HG02884 (cell line): ENCODE measurements around the gene IL16.
"Not testable (repeated sequence)": the region's sequence is repeated elsewhere in the genome, so short reads cannot be mapped to it uniquely, and the experiment has no call there.

Source experiments
- ATAC-seq: cut with Tn5 transposase; IDR thresholded peaks from one replicate; pipeline ENCODE4 v1.9.1; 2021; ENCODE audit warnings: mild to moderate bottlenecking, moderate library complexity; ENCODE audit not compliant: unreplicated experiment

Gene IL16

GRCh38 chr15:81199031-81199779, 2.5 kb downstream of the IL16 start:
- ATAC-seq: no peak

GRCh38 chr15:81206018-81206417, 9.3 kb downstream of the IL16 start:
- no peak for ATAC-seq

- ATAC-seq: not testable (repeated sequence)
Observed at GRCh38 chr15:81207987-81208386, 11.3 kb downstream of the IL16 start.

GRCh38 chr15:81209635-81210034, 13.0 kb downstream of the IL16 start:
- no peak for ATAC-seq

GRCh38 chr15:81211376-81211775, 14.7 kb downstream of the IL16 start:
- ATAC-seq: no peak

GRCh38 chr15:81213982-81214381, 17.3 kb downstream of the IL16 start:
- no peak for ATAC-seq

GRCh38 chr15:81215531-81215930, 18.9 kb downstream of the IL16 start:
- ATAC-seq: no peak

- no peak for ATAC-seq
Observed at GRCh38 chr15:81215983-81216382, 19.3 kb downstream of the IL16 start.

GRCh38 chr15:81216422-81216821, 19.7 kb downstream of the IL16 start:
- ATAC-seq: no peak

GRCh38 chr15:81221449-81221848, 24.8 kb downstream of the IL16 start:
- ATAC-seq: no peak

GRCh38 chr15:81222007-81222406, 25.3 kb downstream of the IL16 start:
- no peak for ATAC-seq

GRCh38 chr15:81223346-81223971, 26.8 kb downstream of the IL16 start:
- no peak for ATAC-seq

- no peak for ATAC-seq
Observed at GRCh38 chr15:81224232-81224631, 27.6 kb downstream of the IL16 start.

- ATAC-seq: no peak
Observed at GRCh38 chr15:81225161-81225671, 28.5 kb downstream of the IL16 start.

GRCh38 chr15:81227716-81228115, 31.0 kb downstream of the IL16 start:
- ATAC-seq: no peak

GRCh38 chr15:81229586-81229985, 32.9 kb downstream of the IL16 start:
- no peak for ATAC-seq

- no peak for ATAC-seq
Observed at GRCh38 chr15:81235276-81236123, 38.8 kb downstream of the IL16 start.

GRCh38 chr15:81239190-81239589, 42.5 kb downstream of the IL16 start:
- no peak for ATAC-seq

GRCh38 chr15:81242778-81243177, 46.1 kb downstream of the IL16 start:
- no peak for ATAC-seq

- no peak for ATAC-seq
Observed at GRCh38 chr15:81244306-81244705, 47.6 kb downstream of the IL16 start.

- no peak for ATAC-seq
Observed at GRCh38 chr15:81253846-81254245, 57.2 kb downstream of the IL16 start.
